ENCODE measurements around the gene TEX10.

DNA sequence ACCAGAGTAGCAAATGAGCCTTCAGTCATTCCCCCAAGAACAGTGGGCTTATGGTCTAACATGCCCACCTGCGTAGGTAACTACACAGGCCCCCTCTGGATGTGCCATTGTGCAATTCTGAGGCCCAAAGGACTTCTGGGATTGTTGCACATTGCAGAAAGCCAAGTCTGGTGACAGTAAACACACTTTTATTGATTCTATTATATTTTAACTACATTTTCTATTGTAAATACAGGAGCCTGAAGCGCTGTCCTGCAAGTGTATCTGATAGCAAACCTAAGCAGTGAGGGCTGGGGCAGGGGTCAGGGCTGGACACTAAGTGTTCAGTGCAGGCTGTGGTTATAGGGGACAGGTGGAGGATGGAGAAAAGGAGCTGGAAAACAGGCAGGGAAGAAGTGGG lies 57.5 kb downstream of the TEX10 start:
- TF ChIP-seq POLR2A (IDR thresholded peaks at IDR 0.05) (no peak), POLR2AphosphoS5 (IDR thresholded peaks at IDR 0.05) (no peak), EP300 (IDR thresholded peaks at IDR 0.05) (no peak)
- TF ChIP-seq, protein P1, sequence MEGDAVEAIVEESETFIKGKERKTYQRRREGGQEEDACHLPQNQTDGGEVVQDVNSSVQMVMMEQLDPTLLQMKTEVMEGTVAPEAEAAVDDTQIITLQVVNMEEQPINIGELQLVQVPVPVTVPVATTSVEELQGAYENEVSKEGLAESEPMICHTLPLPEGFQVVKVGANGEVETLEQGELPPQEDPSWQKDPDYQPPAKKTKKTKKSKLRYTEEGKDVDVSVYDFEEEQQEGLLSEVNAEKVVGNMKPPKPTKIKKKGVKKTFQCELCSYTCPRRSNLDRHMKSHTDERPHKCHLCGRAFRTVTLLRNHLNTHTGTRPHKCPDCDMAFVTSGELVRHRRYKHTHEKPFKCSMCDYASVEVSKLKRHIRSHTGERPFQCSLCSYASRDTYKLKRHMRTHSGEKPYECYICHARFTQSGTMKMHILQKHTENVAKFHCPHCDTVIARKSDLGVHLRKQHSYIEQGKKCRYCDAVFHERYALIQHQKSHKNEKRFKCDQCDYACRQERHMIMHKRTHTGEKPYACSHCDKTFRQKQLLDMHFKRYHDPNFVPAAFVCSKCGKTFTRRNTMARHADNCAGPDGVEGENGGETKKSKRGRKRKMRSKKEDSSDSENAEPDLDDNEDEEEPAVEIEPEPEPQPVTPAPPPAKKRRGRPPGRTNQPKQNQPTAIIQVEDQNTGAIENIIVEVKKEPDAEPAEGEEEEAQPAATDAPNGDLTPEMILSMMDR (IDR thresholded peaks at IDR 0.05), result no peak

All from suprapubic skin (tissue), 4 donors.